ACC112 (cell line): ENCODE data around the gene DOK5.

ENCODE experiments used
- H2AFZ ChIP-seq: fragments of 200-600 bp; sonication (generic); one replicate; pipeline ENCODE4 v1.6.0; 2017; ENCODE audit warnings: antibody characterized with exemption, low read length; ENCODE audit not compliant: unreplicated experiment
- H3K27ac ChIP-seq: fragments of 200-600 bp; sonication (generic); 2 replicates; pipeline ENCODE4 v1.5.1; 2014; ENCODE audit warnings: low read depth, mild to moderate bottlenecking, antibody characterized with exemption, low read length, moderate library complexity
- H3K27me3 ChIP-seq: fragments of 200-600 bp; sonication (generic); 2 replicates; pipeline ENCODE4 v1.6.1; 2014; ENCODE audit warnings: mild to moderate bottlenecking, antibody characterized with exemption, low read length, moderate library complexity, mixed read lengths; ENCODE audit not compliant: insufficient read depth
- H3K36me3 ChIP-seq: fragments of 200-600 bp; sonication (generic); 2 replicates; pipeline ENCODE4 v1.6.1; 2016; ENCODE audit warnings: mild to moderate bottlenecking, antibody characterized with exemption, low read length, moderate library complexity, mixed read lengths; ENCODE audit not compliant: insufficient read depth
- H3K4me1 ChIP-seq: fragments of 200-600 bp; sonication (generic); one replicate; pipeline ENCODE4 v1.6.1; 2016; ENCODE audit warnings: low read length, mixed read lengths; ENCODE audit not compliant: insufficient read depth, unreplicated experiment, control insufficient read depth
- H3K4me3 ChIP-seq: fragments of 200-600 bp; sonication (generic); 2 replicates; pipeline ENCODE4 v1.5.1; 2014; ENCODE audit warnings: mild to moderate bottlenecking, low read depth, low read length
- H3K79me2 ChIP-seq: fragments of 200-600 bp; sonication (generic); one replicate; pipeline ENCODE4 v1.6.0; 2016; ENCODE audit warnings: low read length; ENCODE audit not compliant: control insufficient read depth, unreplicated experiment, insufficient read depth

Gene DOK5

GRCh38 chr20:54691327-54691726 lies 215.9 kb downstream of the DOK5 start:
- Histone ChIP-seq H3K4me3 (no peak overlapping the region), H3K4me1 (no peaks in the 10 kb centered on the region), H2AFZ (no peak overlapping the region), H3K27me3 (peaks cover 2% of the 10 kb centered on the region; the same call in 1 of the 2 replicates), H3K36me3 (no peaks in the 10 kb centered on the region), H3K27ac (no peak overlapping the region), H3K79me2 (no peaks in the 10 kb centered on the region)

GRCh38 chr20:54692168-54692887 lies 216.9 kb downstream of the DOK5 start:
- H3K27me3 ChIP-seq = peaks cover 2% of the 10 kb centered on the region; the same call in 1 of the 2 replicates

GRCh38 chr20:54694516-54694915 lies 219.1 kb downstream of the DOK5 start:
- Histone ChIP-seq H2AFZ (no peak overlapping the region), H3K4me3 (no peak overlapping the region), H3K36me3 (no peaks in the 10 kb centered on the region), H3K4me1 (no peaks in the 10 kb centered on the region), H3K79me2 (no peaks in the 10 kb centered on the region), H3K27me3 (peaks cover 2% of the 10 kb centered on the region; the same call in 1 of the 2 replicates), H3K27ac (no peak overlapping the region)

More at GRCh38 chr20:54692168-54692887, 216.9 kb downstream of the DOK5 start:
- H3K27ac ChIP-seq = no peak overlapping the region
- no peaks in the 10 kb centered on the region for H3K36me3 ChIP-seq
- H3K4me3 ChIP-seq = no peak overlapping the region
- H2AFZ ChIP-seq = no peak overlapping the region
- no peaks in the 10 kb centered on the region for H3K79me2 ChIP-seq
- H3K4me1 ChIP-seq = no peaks in the 10 kb centered on the region

- no peaks in the 10 kb centered on the region for H3K79me2 ChIP-seq
- no peaks in the 10 kb centered on the region for H3K36me3 ChIP-seq
- H3K4me1 ChIP-seq = no peaks in the 10 kb centered on the region
- H2AFZ ChIP-seq = no peak overlapping the region
- no peaks in the 10 kb centered on the region; the same call in 1 of the 2 replicates for H3K27me3 ChIP-seq
- no peak overlapping the region for H3K27ac ChIP-seq
- H3K4me3 ChIP-seq = no peak overlapping the region
Observed at GRCh38 chr20:54698373-54698772, 223.0 kb downstream of the DOK5 start.
